Hepatocyte (in vitro differentiated cells): Measurements from ENCODE around the gene GNAT2. TPM values are rescaled to one million over a fixed set of nuclear protein-coding genes. Genes with fewer than 3 reads are reported as not detected.

Source experiments
- DNase-seq: peaks from one replicate; pipeline ENCODE4 v3.0.0-alpha.2; 2016; ENCODE audit warnings: low spot score
- H2AFZ ChIP-seq: fragments of 200-600 bp; sonication (generic); 2 replicates; pipeline ENCODE4 v1.6.0; 2016; ENCODE audit warnings: antibody characterized with exemption, mild to moderate bottlenecking
- H3K27ac ChIP-seq: fragments of 200-600 bp; sonication (generic); 2 replicates; pipeline ENCODE4 v1.5.1; 2016; ENCODE audit warnings: mild to moderate bottlenecking
- H3K27me3 ChIP-seq: fragments of 200-600 bp; sonication (generic); 2 replicates; pipeline ENCODE4 v1.6.1; 2016
- H3K36me3 ChIP-seq: fragments of 200-600 bp; sonication (generic); replicated peaks from 2 replicates; pipeline ENCODE4 v1.5.1; 2016; ENCODE audit warnings: low read depth; ENCODE audit not compliant: insufficient read depth
- H3K4me1 ChIP-seq: fragments of 200-600 bp; sonication (generic); 2 replicates; pipeline ENCODE4 v1.5.1; 2016; ENCODE audit warnings: mild to moderate bottlenecking, moderate library complexity; ENCODE audit not compliant: insufficient read depth
- H3K4me2 ChIP-seq: fragments of 200-600 bp; sonication (generic); 2 replicates; pipeline ENCODE4 v1.6.0; 2016
- H3K4me3 ChIP-seq: fragments of 200-600 bp; sonication (generic); 2 replicates; pipeline ENCODE4 v1.5.1; 2016; ENCODE audit warnings: mild to moderate bottlenecking
- H3K79me2 ChIP-seq: fragments of 200-600 bp; sonication (generic); 2 replicates; pipeline ENCODE4 v1.6.0; 2017; ENCODE audit warnings: mild to moderate bottlenecking
- H3K9me2 ChIP-seq: fragments of 200-600 bp; sonication (generic); replicated peaks from 2 replicates; pipeline ENCODE4 v1.6.0; 2017; ENCODE audit warnings: mild to moderate bottlenecking; ENCODE audit not compliant: insufficient read depth
- H3K9me3 ChIP-seq: fragments of 200-600 bp; sonication (generic); 2 replicates; pipeline ENCODE4 v1.5.1; 2016; ENCODE audit warnings: low read depth, mild to moderate bottlenecking
- H4K20me1 ChIP-seq: fragments of 200-600 bp; sonication (generic); 2 replicates; pipeline ENCODE4 v1.6.0; 2016; ENCODE audit warnings: mild to moderate bottlenecking; ENCODE audit not compliant: insufficient read depth, poor library complexity, severe bottlenecking
- EZH2 ChIP-seq: fragments of 200-600 bp; sonication (generic); IDR thresholded peaks from 2 replicates; pipeline ENCODE4 v1.6.1; 2016; ENCODE audit warnings: antibody characterized with exemption, mild to moderate bottlenecking, borderline replicate concordance
- EZH2phosphoT487 ChIP-seq: fragments of 200-600 bp; sonication (generic); IDR thresholded peaks from one replicate; pipeline ENCODE4 v1.6.1; 2018; ENCODE audit warnings: antibody characterized with exemption, mild to moderate bottlenecking, low read depth, moderate library complexity; ENCODE audit not compliant: unreplicated experiment, severe bottlenecking
- whole genome bisulfite sequencing: methylation state at CpG from one replicate; pipeline ENCODE4 v1.1.6; 2016; ENCODE audit warnings: low lambda C conversion rate; ENCODE audit errors: missing lambda C conversion rate; 5-methylcytosine and 5-hydroxymethylcytosine counted together
- polyA plus RNA-seq: library from polyadenylated mRNA; unstranded; fragments of >200 nt; fragmentation: Nextera tagmentation; extraction: Ambion mirVana; gene quantifications from 2 replicates; pipeline ENCODE4 v1.2.1, GENCODE V29; 2016
- total RNA-seq: library from RNA; depleted of rRNA; stranded (reverse); fragments of >200 nt; gene quantifications from 2 replicates; pipeline ENCODE4 v1.2.3, GENCODE V29; 2014
- TF ChIP-seq, protein P1 (sequence below): fragments of 200-600 bp; sonication (generic); IDR thresholded peaks from 2 replicates; pipeline ENCODE4 v1.5.1; 2016; ENCODE audit warnings: antibody characterized with exemption, mild to moderate bottlenecking; ENCODE audit not compliant: poor library complexity

GNAT2 gene
- total and polyA plus RNA-seq, 2 experiments from 2014 or later = 0.18 TPM; not detected in 1

DNA sequence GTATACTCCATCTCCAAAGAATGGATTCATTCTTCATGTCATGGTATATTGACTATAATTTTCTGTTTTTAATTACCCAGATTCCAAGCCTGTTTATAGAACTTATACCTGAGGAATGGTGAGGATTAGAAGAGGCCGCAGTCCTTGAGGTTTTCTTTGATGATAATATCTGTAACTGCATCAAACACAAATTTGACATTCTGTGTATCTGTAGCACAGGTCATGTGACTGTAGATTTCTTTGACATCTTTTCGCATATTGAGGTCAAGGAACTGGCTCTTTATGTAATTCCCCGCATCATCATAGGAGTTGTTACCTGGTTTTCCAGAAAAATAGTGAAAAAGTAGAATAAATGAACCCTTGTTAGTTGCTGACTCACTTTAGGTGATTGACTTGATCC, 16.2 kb downstream of the GNAT2 start:
- no peak overlapping the region for H2AFZ ChIP-seq
- no peaks in the 10 kb centered on the region for H3K27me3 ChIP-seq
- H3K79me2 ChIP-seq = no peaks in the 10 kb centered on the region
- no peaks in the 10 kb centered on the region for H4K20me1 ChIP-seq
- H3K9me2 ChIP-seq = no peaks in the 10 kb centered on the region
- H3K4me3 ChIP-seq = no peak overlapping the region
- 92% methylated on average over 3 of the region's 3 CpGs for WGBS
- no peak overlapping the region for H3K4me2 ChIP-seq
- H3K9me3 ChIP-seq = no peaks in the 10 kb centered on the region
- no peak for DNase-seq
- H3K4me1 ChIP-seq = no peaks in the 10 kb centered on the region
- TF ChIP-seq EZH2 = no peak
- TF ChIP-seq, protein P1, sequence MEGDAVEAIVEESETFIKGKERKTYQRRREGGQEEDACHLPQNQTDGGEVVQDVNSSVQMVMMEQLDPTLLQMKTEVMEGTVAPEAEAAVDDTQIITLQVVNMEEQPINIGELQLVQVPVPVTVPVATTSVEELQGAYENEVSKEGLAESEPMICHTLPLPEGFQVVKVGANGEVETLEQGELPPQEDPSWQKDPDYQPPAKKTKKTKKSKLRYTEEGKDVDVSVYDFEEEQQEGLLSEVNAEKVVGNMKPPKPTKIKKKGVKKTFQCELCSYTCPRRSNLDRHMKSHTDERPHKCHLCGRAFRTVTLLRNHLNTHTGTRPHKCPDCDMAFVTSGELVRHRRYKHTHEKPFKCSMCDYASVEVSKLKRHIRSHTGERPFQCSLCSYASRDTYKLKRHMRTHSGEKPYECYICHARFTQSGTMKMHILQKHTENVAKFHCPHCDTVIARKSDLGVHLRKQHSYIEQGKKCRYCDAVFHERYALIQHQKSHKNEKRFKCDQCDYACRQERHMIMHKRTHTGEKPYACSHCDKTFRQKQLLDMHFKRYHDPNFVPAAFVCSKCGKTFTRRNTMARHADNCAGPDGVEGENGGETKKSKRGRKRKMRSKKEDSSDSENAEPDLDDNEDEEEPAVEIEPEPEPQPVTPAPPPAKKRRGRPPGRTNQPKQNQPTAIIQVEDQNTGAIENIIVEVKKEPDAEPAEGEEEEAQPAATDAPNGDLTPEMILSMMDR = no peak
- TF ChIP-seq EZH2phosphoT487 = no peak
- no peak overlapping the region for H3K27ac ChIP-seq
- no peaks in the 10 kb centered on the region for H3K36me3 ChIP-seq

DNA sequence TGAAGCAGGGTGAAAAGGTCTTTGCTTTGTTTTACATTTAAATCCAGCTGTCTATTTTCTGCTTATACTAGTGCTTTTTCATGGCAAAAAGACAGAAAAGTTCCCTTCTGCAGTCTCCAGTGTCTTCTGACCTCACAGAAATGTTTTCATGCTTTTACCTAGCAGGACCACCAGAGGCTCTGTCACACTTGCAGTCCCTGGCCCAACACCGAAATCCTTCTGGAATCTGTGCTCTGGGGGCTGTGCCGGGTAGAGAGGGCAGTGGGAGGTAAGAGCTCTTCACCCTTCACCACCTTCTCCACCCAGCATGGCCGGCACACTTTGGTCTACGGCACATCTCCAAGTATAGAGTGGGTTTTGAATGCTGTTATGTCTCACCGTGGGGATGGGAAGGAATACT, 20.8 kb downstream of the GNAT2 start:
- TF ChIP-seq, protein P1 = peak; percentile 22
- no peak for TF ChIP-seq EZH2
- Histone ChIP-seq H3K27ac (no peak overlapping the region), H3K79me2 (no peaks in the 10 kb centered on the region), H3K4me3 (no peak overlapping the region), H3K4me1 (no peaks in the 10 kb centered on the region), H3K9me2 (no peaks in the 10 kb centered on the region), H3K36me3 (no peaks in the 10 kb centered on the region), H4K20me1 (no peaks in the 10 kb centered on the region), H3K9me3 (no peaks in the 10 kb centered on the region), H3K27me3 (no peaks in the 10 kb centered on the region), H2AFZ (no peak overlapping the region), H3K4me2 (no peak overlapping the region)
- peak; percentile 23 for DNase-seq
- WGBS = 83% methylated on average over 5 of the region's 5 CpGs

DNA sequence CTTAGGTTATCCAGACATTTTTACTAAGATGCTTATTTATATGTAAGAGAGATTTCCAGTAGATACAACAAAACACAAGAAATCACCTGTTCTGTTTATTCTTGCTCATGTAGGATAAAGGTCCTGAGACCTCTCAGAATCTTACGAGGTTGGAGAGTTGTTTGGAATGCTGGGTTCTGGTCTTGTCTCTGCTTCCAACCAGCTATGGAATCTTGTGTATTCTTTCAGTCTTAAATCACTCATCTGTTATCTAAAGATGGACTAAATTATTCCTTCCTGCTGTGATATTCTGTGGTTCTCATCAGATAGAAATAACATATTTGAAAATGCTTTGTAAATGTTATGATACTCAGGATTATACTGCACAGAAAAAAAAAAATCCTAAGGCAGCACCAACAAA, 21.3 kb downstream of the GNAT2 start:
- peaks cover 4% of the 10 kb centered on the region for H3K36me3 ChIP-seq
- H3K4me1 ChIP-seq = no peaks in the 10 kb centered on the region
- no peak overlapping the region for H3K4me2 ChIP-seq
- H2AFZ ChIP-seq = no peak overlapping the region
- TF ChIP-seq, protein P1 = no peak
- TF ChIP-seq EZH2 (no peak), EZH2phosphoT487 (no peak)
- no peaks in the 10 kb centered on the region for H3K27me3 ChIP-seq
- H3K79me2 ChIP-seq = no peaks in the 10 kb centered on the region
- no peak for DNase-seq
- H3K4me3 ChIP-seq = no peak overlapping the region
- H3K9me3 ChIP-seq = no peaks in the 10 kb centered on the region
- WGBS = 59% methylated on average over 1 of the region's 1 CpG
- no peaks in the 10 kb centered on the region for H4K20me1 ChIP-seq
- H3K9me2 ChIP-seq = no peaks in the 10 kb centered on the region
- H3K27ac ChIP-seq = no peak overlapping the region

DNA sequence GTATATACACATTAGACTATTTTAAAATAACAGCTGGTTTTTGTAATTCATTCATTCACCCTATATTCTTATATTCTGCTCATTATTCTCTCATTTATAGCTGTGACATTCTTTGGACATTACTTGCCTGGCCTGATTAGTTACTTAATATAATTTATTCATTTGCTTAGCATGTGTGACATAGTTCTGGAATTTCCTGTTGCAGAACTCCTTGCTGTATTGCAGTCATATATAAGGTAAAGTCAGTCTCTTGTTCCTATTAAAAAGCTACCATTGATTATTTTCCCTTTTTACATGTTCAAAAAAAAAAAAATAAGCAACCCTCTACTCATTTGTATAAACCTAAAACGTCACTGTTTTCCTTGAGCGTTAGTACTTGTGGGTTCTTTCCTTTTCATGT, 23.9 kb downstream of the GNAT2 start:
- H3K27me3 ChIP-seq = no peaks in the 10 kb centered on the region
- H3K27ac ChIP-seq = no peak overlapping the region
- no peaks in the 10 kb centered on the region for H3K9me2 ChIP-seq
- H3K79me2 ChIP-seq = no peaks in the 10 kb centered on the region
- H3K36me3 ChIP-seq = peaks cover 4% of the 10 kb centered on the region
- no peak overlapping the region for H3K4me2 ChIP-seq
- no peak for DNase-seq
- H3K4me3 ChIP-seq = no peak overlapping the region
- TF ChIP-seq EZH2 = no peak
- TF ChIP-seq EZH2phosphoT487 = no peak
- TF ChIP-seq, protein P1 = no peak
- no peak overlapping the region for H2AFZ ChIP-seq
- no peaks in the 10 kb centered on the region for H3K4me1 ChIP-seq
- H3K9me3 ChIP-seq = no peaks in the 10 kb centered on the region
- WGBS = 100% methylated on average over 2 of the region's 2 CpGs
- H4K20me1 ChIP-seq = no peaks in the 10 kb centered on the region
